Stimulated activated CD8-positive, alpha-beta memory T cell treated with anti-CD3 and anti-CD28 coated beads, Interleukin-7, amount 100 ng/mL, for 48 hours (primary cell): ENCODE measurements around the gene KRTAP10-8.
A peak's percentile ranks its signal among the peaks of the same experiment; 100 is the strongest.
"Not testable (repeated sequence)": the region's sequence is repeated elsewhere in the genome, so short reads cannot be mapped to it uniquely, and the experiment has no call there.

Experiments
- DNase-seq, 2 donors: peaks; one replicate each; pipeline ENCODE4 v3.0.0-alpha.2; 2020; ENCODE audit warnings: low read depth in 1 of 2; ENCODE audit errors: extremely low read depth in 1 of 2

The KRTAP10-8 gene

GRCh38 chr21:44579056-44579832 is 32.6 kb upstream of the KRTAP10-8 start:
- no peak for DNase-seq

GRCh38 chr21:44579833-44580144 is 32.1 kb upstream of the KRTAP10-8 start:
- DNase-seq = no peak

GRCh38 chr21:44580231-44580821 is 31.6 kb upstream of the KRTAP10-8 start, which contains the start of gene KRTAP10-5:
Gene KRTAP10-5, minus strand, starts transcription at chr21:44580604. Its CDS starts 26 bp downstream, at chr21:44580578.
- DNase-seq = not testable (repeated sequence)

GRCh38 chr21:44581158-44581557 is 30.7 kb upstream of the KRTAP10-8 start:
- no peak for DNase-seq

- no peak for DNase-seq
Measured at GRCh38 chr21:44582055-44582454, 29.8 kb upstream of the KRTAP10-8 start.

GRCh38 chr21:44583089-44583799 is 28.6 kb upstream of the KRTAP10-8 start:
- DNase-seq = no peak

- DNase-seq = peak in 1 of 2 donors; percentile 13
Measured at GRCh38 chr21:44583800-44584147, 28.1 kb upstream of the KRTAP10-8 start.

GRCh38 chr21:44585892-44586291 is 26.0 kb upstream of the KRTAP10-8 start:
- DNase-seq = no peak

- no peak for DNase-seq
Measured at GRCh38 chr21:44589094-44589493, 22.8 kb upstream of the KRTAP10-8 start.

GRCh38 chr21:44589586-44590305 is 22.1 kb upstream of the KRTAP10-8 start:
- no peak for DNase-seq

- no peak for DNase-seq
Measured at GRCh38 chr21:44590311-44590721, 21.6 kb upstream of the KRTAP10-8 start.

GRCh38 chr21:44590897-44591800 is 20.7 kb upstream of the KRTAP10-8 start:
- DNase-seq = not testable (repeated sequence)

- DNase-seq = not testable (repeated sequence)
Measured at GRCh38 chr21:44591801-44592130, 20.1 kb upstream of the KRTAP10-8 start.

- no peak for DNase-seq
Measured at GRCh38 chr21:44592446-44593311, 19.2 kb upstream of the KRTAP10-8 start, which contains the start of gene KRTAP10-6. Gene KRTAP10-6, minus strand, starts transcription at chr21:44592505. Its CDS starts 21 bp downstream, at chr21:44592484.

- DNase-seq = no peak
Measured at GRCh38 chr21:44593598-44594405, 18.1 kb upstream of the KRTAP10-8 start.

GRCh38 chr21:44594406-44594916 is 17.4 kb upstream of the KRTAP10-8 start:
- no peak for DNase-seq

- no peak for DNase-seq
Measured at GRCh38 chr21:44595524-44595923, 16.4 kb upstream of the KRTAP10-8 start.

- no peak for DNase-seq
Measured at GRCh38 chr21:44596068-44596725, 15.7 kb upstream of the KRTAP10-8 start.
